Common myeloid progenitor, CD34-positive (primary cell): ENCODE data around the gene MTARC1.

Source experiments
- CTCF ChIA-PET: fragments of 350-600 bp; sonication (Branson Sonifier 250); formaldehyde crosslinking; loops from one replicate; lab custom pipeline; 2021; ENCODE audit warnings: antibody characterized with exemption; lab: Charles Lee
- POLR2A ChIA-PET: fragments of 350-600 bp; sonication (Branson Sonifier 250); formaldehyde crosslinking; loops from one replicate; lab custom pipeline; 2021; ENCODE audit warnings: antibody characterized with exemption; lab: Charles Lee
- DNase-seq, 3 donors: peaks; one replicate each; pipeline versions ENCODE4 v3.0.0 to v3.0.0-alpha.2; 2013
- H3K27ac ChIP-seq, 2 experiments: 1 replicate in 1 of 2; 2 replicates in 1 of 2; pipeline ENCODE4 v1.7.0; 2013; ENCODE audit warnings: inconsistent platforms in 2 of 2, low read length in 2 of 2, mild to moderate bottlenecking in 2 of 2, low read depth in 1 of 2, moderate library complexity in 1 of 2; ENCODE audit not compliant: severe bottlenecking in 2 of 2, insufficient read depth in 1 of 2, poor library complexity in 1 of 2
- H3K27me3 ChIP-seq, 5 experiments: replicated peaks in 2 of 5; 1 replicate in 3 of 5; 2 replicates in 2 of 5; pipeline versions ENCODE4 v1.6.1 to v1.7.0; 2013; ENCODE audit warnings: low read length in 4 of 5, mild to moderate bottlenecking in 2 of 5, moderate library complexity in 2 of 5, inconsistent platforms in 1 of 5; ENCODE audit not compliant: insufficient read depth in 5 of 5, control insufficient read depth in 4 of 5
- H3K36me3 ChIP-seq, 4 experiments: 1 replicate in 2 of 4; 2 replicates in 2 of 4; pipeline versions ENCODE4 v1.6.1 to v1.7.0; 2013; ENCODE audit warnings: low read length in 3 of 4, control low read depth in 1 of 4, mild to moderate bottlenecking in 1 of 4; ENCODE audit not compliant: control insufficient read depth in 4 of 4, insufficient read depth in 4 of 4
- H3K4me1 ChIP-seq, 4 experiments: 1 replicate in 3 of 4; 2 replicates in 1 of 4; pipeline versions ENCODE4 v1.6.1 to v1.7.1; 2013; ENCODE audit warnings: low read length in 3 of 4, mild to moderate bottlenecking in 3 of 4, control low read depth in 1 of 4, inconsistent platforms in 1 of 4, moderate library complexity in 1 of 4; ENCODE audit not compliant: control insufficient read depth in 4 of 4, insufficient read depth in 4 of 4; ENCODE audit errors: control extremely low read depth in 1 of 4
- H3K4me3 ChIP-seq, 7 experiments: 1 replicate in 4 of 7; 2 replicates in 3 of 7; pipeline versions ENCODE4 v1.5.1 to v1.7.0; 2013; ENCODE audit warnings: mild to moderate bottlenecking in 7 of 7, low read length in 6 of 7, moderate library complexity in 6 of 7, inconsistent platforms in 2 of 7, low read depth in 2 of 7, control low read depth in 1 of 7; ENCODE audit not compliant: insufficient read depth in 4 of 7, control insufficient read depth in 1 of 7; ENCODE audit errors: extremely low read depth in 1 of 7
- H3K9me3 ChIP-seq, 5 experiments: 1 replicate in 4 of 5; 2 replicates in 1 of 5; pipeline versions ENCODE4 v1.6.1 to v1.7.1; 2013; ENCODE audit warnings: low read length in 4 of 5, mild to moderate bottlenecking in 2 of 5, inconsistent platforms in 1 of 5, low read depth in 1 of 5, moderate library complexity in 1 of 5; ENCODE audit not compliant: control insufficient read depth in 4 of 5, insufficient read depth in 2 of 5; ENCODE audit errors: control extremely low read depth in 1 of 5
- WGBS: methylation state at CpG from one replicate; pipeline ENCODE4 v1.1.5; 2013; ENCODE audit not compliant: insufficient coverage; 5-methylcytosine and 5-hydroxymethylcytosine counted together

Gene MTARC1

DNA sequence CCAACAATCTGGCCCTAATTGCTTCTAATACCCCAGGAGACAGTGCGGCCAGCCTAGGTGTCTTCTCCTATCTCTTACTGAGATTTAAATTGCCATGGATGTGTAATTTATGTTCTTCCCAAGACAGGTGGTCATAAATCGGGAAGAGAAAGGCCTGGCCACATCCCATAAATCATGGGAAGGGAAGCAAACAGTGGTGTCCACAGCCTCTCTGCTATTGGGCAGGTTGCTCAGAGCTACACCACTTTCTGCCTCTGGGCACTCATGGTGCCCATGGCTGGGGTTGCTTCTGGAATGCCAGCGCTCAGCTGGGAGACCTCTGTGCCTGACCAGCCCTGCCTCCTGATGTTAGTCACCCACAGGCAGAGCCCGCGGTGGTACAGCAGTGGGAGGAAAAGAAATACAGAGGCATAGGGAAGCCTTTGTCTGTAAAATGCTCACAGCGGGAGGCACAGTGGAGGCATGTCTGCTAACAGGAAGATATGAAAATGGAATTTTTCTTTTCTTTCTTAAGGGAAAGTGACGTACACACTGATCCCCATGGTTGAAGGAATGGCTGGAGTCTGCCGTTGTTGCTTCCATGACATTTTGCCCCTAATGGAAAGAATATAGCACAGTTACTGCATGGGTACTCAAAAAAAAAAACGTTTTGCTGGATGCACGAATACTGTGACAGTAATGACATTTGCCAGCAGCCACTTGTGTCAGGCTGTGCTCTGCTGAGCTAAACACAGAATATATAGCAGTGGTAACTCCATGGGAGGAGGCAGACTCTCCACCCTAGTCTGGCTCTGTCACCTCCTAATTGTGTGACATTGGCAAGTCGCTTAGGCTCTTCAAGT lies 21.9 kb downstream of the MTARC1 start:
- no peak for DNase-seq
- H3K4me1 ChIP-seq, result peaks cover 0 to 5% (median 2%) of the 10 kb centered on the region in 4 experiments
- H3K36me3 ChIP-seq, result no peaks in the 10 kb centered on the region
- no peaks in the 10 kb centered on the region for H3K9me3 ChIP-seq
- ChIA-PET CTCF (interaction anchor here (0.6 to 0.7 kb wide), 2 partner anchors 9 to 70 kb away, joined by 3 read pairs; no protein-coding TSS in a partner anchor), POLR2A (no interaction called here)
- no peak overlapping the region for H3K4me3 ChIP-seq
- no peak overlapping the region for H3K27ac ChIP-seq
- no peaks in the 10 kb centered on the region for H3K27me3 ChIP-seq
- whole genome bisulfite sequencing, result over 99% methylated on average over 10 of the region's 11 CpGs

DNA sequence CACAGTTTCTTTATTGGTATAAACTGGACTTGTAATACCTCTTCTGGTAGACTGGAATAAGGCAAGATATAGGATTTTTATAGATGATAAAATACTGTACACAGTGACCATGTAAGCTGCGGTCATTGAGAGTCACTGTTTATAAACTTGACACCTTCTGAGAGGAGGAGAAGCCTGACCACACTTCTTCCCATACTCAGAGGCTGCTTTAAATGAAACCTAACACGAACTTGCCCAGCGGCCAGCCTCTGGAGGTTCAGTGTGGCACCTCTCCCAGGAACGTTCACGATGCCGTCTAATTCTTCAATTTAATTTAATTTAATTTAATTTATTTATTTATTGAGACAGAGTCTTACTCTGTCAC lies 22.5 kb downstream of the MTARC1 start:
- CTCF ChIA-PET, result interaction anchor here (0.7 to 2.7 kb wide), 3 partner anchors 9 to 69 kb away, joined by 3 to 17 read pairs (median 5); partner anchors contain the start of gene MTARC1
- Histone ChIP-seq H3K36me3 (no peaks in the 10 kb centered on the region), H3K4me3 (no peak overlapping the region), H3K27ac (no peak overlapping the region), H3K27me3 (no peaks in the 10 kb centered on the region), H3K9me3 (no peaks in the 10 kb centered on the region), H3K4me1 (peaks cover 0 to 5% (median 2%) of the 10 kb centered on the region in 4 experiments)
- 100% methylated on average over 1 of the region's 6 CpGs for WGBS
- no peak for DNase-seq
- POLR2A ChIA-PET, result no interaction called here

DNA sequence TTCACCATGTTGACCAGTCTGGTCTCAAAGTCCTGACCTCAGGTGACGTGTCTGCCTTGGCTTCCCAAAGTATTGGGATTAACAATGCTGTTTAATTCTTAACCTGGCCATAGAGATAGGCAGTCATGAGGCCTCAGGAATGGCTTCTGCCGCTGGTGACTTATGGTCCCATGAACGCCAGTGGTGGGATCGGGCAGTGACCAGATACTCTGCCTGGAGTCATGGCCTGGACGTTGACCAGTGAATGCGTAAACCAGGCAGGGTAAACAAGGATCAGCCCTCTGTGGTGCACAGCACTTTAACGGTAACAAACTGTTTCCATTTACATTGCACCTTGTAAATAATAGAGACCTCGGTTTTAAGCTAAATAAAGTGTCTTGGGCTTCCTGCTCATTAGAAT lies 23.0 kb downstream of the MTARC1 start:
- POLR2A ChIA-PET, result no interaction called here
- peaks cover 0 to 5% (median 2%) of the 10 kb centered on the region in 4 experiments for H3K4me1 ChIP-seq
- WGBS, result 99% methylated on average over 6 of the region's 8 CpGs
- no peak overlapping the region for H3K4me3 ChIP-seq
- H3K27ac ChIP-seq, result no peak overlapping the region
- H3K36me3 ChIP-seq, result no peaks in the 10 kb centered on the region
- CTCF ChIA-PET, result interaction anchor here (0.7 to 2.7 kb wide), 8 partner anchors 9 to 641 kb away, joined by 3 to 17 read pairs (median 4); partner anchors contain the start of gene MTARC1
- no peak for DNase-seq
- no peaks in the 10 kb centered on the region for H3K9me3 ChIP-seq
- H3K27me3 ChIP-seq, result no peaks in the 10 kb centered on the region

GRCh38 chr1:220810179-220810653 lies 23.5 kb downstream of the MTARC1 start:
- CTCF ChIA-PET, result interaction anchor here (0.8 to 2.7 kb wide), 11 partner anchors 9 to 640 kb away, joined by 3 to 17 read pairs (median 4); partner anchors contain the start of gene MTARC1
- WGBS, result 22% methylated on average over 13 of the region's 20 CpGs
- H3K27me3 ChIP-seq, result no peaks in the 10 kb centered on the region
- H3K27ac ChIP-seq, result no peak overlapping the region
- peak; percentile 80 to 92 (median 88) for DNase-seq
- peak overlapping the region in 5 of 7 experiments; percentile 27 to 67 (median 58) for H3K4me3 ChIP-seq
- H3K36me3 ChIP-seq, result no peaks in the 10 kb centered on the region
- no peaks in the 10 kb centered on the region for H3K9me3 ChIP-seq
- POLR2A ChIA-PET, result no interaction called here
- peaks cover 0 to 5% (median 2%) of the 10 kb centered on the region in 4 experiments for H3K4me1 ChIP-seq

- Histone ChIP-seq H3K4me1 (peaks cover 0 to 5% (median 2%) of the 10 kb centered on the region in 4 experiments), H3K36me3 (no peaks in the 10 kb centered on the region), H3K9me3 (no peaks in the 10 kb centered on the region), H3K27me3 (no peaks in the 10 kb centered on the region), H3K4me3 (no peak overlapping the region), H3K27ac (no peak overlapping the region)
- CTCF ChIA-PET, result interaction anchor here (0.8 to 2.7 kb wide), 7 partner anchors 11 to 639 kb away, joined by 3 to 17 read pairs (median 3); no protein-coding TSS in a partner anchor
- no peak for DNase-seq
- POLR2A ChIA-PET, result no interaction called here
- WGBS, result 100% methylated on average over 1 of the region's 2 CpGs
These were observed 24.2 kb downstream of the MTARC1 start for GRCh38 chr1:220810963-220811362.

DNA sequence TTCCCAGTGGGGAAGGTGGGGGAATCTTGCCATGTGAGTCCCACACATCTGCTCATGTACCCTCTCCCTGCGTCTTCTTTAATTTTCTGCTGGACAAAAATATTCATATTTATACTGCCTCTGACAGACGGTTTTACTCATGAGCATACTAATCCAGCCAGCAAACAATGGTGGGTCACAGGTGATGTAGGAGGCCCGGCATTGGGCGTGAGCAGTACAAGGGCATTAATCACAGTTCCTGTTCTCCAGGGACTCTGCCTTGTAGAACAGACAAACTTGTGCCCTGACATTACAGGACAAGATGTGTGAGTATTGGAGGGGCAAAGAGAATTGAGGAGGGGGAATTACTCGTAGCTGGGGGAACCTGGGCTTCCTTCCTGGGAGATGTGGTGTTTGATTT lies 25.0 kb downstream of the MTARC1 start:
- Histone ChIP-seq H3K27me3 (no peaks in the 10 kb centered on the region), H3K27ac (no peak overlapping the region), H3K9me3 (no peaks in the 10 kb centered on the region), H3K4me1 (peaks cover 0 to 5% (median 2%) of the 10 kb centered on the region in 4 experiments), H3K36me3 (no peaks in the 10 kb centered on the region), H3K4me3 (no peak overlapping the region)
- 100% methylated on average over 3 of the region's 5 CpGs for WGBS
- ChIA-PET POLR2A (no interaction called here), CTCF (interaction anchor here (2.7 kb wide), 1 partner anchor 12 kb away, joined by 17 read pairs; no protein-coding TSS in a partner anchor)
- DNase-seq, result no peak

- Histone ChIP-seq H3K36me3 (no peaks in the 10 kb centered on the region), H3K27me3 (no peaks in the 10 kb centered on the region), H3K9me3 (no peaks in the 10 kb centered on the region), H3K4me1 (peaks cover 0 to 5% (median 2%) of the 10 kb centered on the region in 4 experiments), H3K4me3 (no peak overlapping the region), H3K27ac (no peak overlapping the region)
- ChIA-PET POLR2A (no interaction called here), CTCF (interaction anchor here (1.2 kb wide), 1 partner anchor 624 kb away, joined by 4 read pairs; no protein-coding TSS in a partner anchor)
- DNase-seq, result no peak
- WGBS, result 74% methylated on average over 6 of the region's 6 CpGs
These were observed 25.6 kb downstream of the MTARC1 start for GRCh38 chr1:220812308-220812707.
